ENCODE results near the gene NTSR2. TPM values are rescaled to one million over a fixed set of nuclear protein-coding genes. Genes with fewer than 3 reads are reported as not detected.

Gene NTSR2
- polyA plus RNA-seq, 2 of the 4 experiments (the other 2 are of a cell fraction): not detected

Other genes starting within 250 kb of the NTSR2 start
- 38.0 and 41.7 TPM in 2 replicates for gene E2F6, start 204.0 kb downstream of the NTSR2 start, polyA plus RNA-seq (2011; rRNA removed)
- gene E2F6, start 204.0 kb downstream of the NTSR2 start, polyA plus RNA-seq (2017; fragmentation: RNase III; extraction: RNeasy Plus Mini Kit Qiagen cat#74134 plus additional on column Dnase treatment): 34.3 to 37.6 TPM (median 34.6 TPM) in 3 replicates
- 1.3 and 1.7 TPM in 2 replicates for gene GREB1, start 136.2 kb downstream of the NTSR2 start, polyA plus RNA-seq (2011; rRNA removed)
- 1.1 to 1.4 TPM (median 1.4 TPM) in 3 replicates for gene GREB1, start 136.2 kb downstream of the NTSR2 start, polyA plus RNA-seq (2017; fragmentation: RNase III; extraction: RNeasy Plus Mini Kit Qiagen cat#74134 plus additional on column Dnase treatment)
- 18.5 and 19.2 TPM in 2 replicates for gene LPIN1, start 76.4 kb upstream of the NTSR2 start, polyA plus RNA-seq (2011; rRNA removed)
- 14.7 to 27.5 TPM (median 25.1 TPM) in 3 replicates for gene LPIN1, start 76.4 kb upstream of the NTSR2 start, polyA plus RNA-seq (2017; fragmentation: RNase III; extraction: RNeasy Plus Mini Kit Qiagen cat#74134 plus additional on column Dnase treatment)

Data from A549 (cell line).